A549 (cell line): ENCODE measurements around the gene SLC25A18.

Experiments used
- FOSL2 ChIP-seq, 2 experiments: fragments of 450-650 bp in 1 of 2; fragments of >200 bp in 1 of 2; sonication (Bioruptor Twin) in 1 of 2; formaldehyde crosslinking; IDR thresholded peaks; 2 replicates each; pipeline versions ENCODE4 v1.5.0 to v1.6.1; 2016 to 2020; ENCODE audit warnings: mild to moderate bottlenecking in 1 of 2, moderate library complexity in 1 of 2
- MAFK ChIP-seq: fragments of 450-650 bp; IDR thresholded peaks from 2 replicates; pipeline ENCODE4 v1.6.1; 2014; ENCODE audit not compliant: partially characterized antibody
- POLR2A ChIP-seq: IDR thresholded peaks from 2 replicates; pipeline ENCODE4 v1.6.1; 2012; ENCODE audit warnings: mild to moderate bottlenecking, low read length
- TF ChIP-seq, protein P1 (sequence below): fragments of >200 bp; sonication (Bioruptor Twin); formaldehyde crosslinking; IDR thresholded peaks from 3 replicates; pipeline ENCODE4 v1.5.1; 2016

GRCh38 chr22:17592201-17592600 lies 28.9 kb downstream of the SLC25A18 start:
- TF ChIP-seq, protein P1, sequence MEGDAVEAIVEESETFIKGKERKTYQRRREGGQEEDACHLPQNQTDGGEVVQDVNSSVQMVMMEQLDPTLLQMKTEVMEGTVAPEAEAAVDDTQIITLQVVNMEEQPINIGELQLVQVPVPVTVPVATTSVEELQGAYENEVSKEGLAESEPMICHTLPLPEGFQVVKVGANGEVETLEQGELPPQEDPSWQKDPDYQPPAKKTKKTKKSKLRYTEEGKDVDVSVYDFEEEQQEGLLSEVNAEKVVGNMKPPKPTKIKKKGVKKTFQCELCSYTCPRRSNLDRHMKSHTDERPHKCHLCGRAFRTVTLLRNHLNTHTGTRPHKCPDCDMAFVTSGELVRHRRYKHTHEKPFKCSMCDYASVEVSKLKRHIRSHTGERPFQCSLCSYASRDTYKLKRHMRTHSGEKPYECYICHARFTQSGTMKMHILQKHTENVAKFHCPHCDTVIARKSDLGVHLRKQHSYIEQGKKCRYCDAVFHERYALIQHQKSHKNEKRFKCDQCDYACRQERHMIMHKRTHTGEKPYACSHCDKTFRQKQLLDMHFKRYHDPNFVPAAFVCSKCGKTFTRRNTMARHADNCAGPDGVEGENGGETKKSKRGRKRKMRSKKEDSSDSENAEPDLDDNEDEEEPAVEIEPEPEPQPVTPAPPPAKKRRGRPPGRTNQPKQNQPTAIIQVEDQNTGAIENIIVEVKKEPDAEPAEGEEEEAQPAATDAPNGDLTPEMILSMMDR = no peak
- TF ChIP-seq FOSL2 (IDR thresholded peaks at IDR 0.05) = no peak
- no peak for TF ChIP-seq FOSL2 (CRISPR knock-in tag; IDR thresholded peaks at IDR 0.05)
- TF ChIP-seq MAFK = no peak
- no peak for TF ChIP-seq POLR2A
